T-helper 2 cell (primary cell): ENCODE results near the gene MYDGF.

Source experiments
- DNase-seq, 5 experiments: peaks; one replicate each; pipeline versions ENCODE4 v3.0.0 to v3.0.0-alpha.2; 2012 to 2022

Gene MYDGF

GRCh38 chr19:4673726-4674125, 3.6 kb upstream of the MYDGF start:
- DNase-seq, result no peak

GRCh38 chr19:4673216-4673615, 3.1 kb upstream of the MYDGF start:
- no peak for DNase-seq

- DNase-seq, result no peak
Observed at GRCh38 chr19:4671185-4671851, 1.2 kb upstream of the MYDGF start.

- no peak for DNase-seq
Observed at GRCh38 chr19:4664642-4665041, 5.5 kb downstream of the MYDGF start.

GRCh38 chr19:4662812-4663211, 7.3 kb downstream of the MYDGF start:
- DNase-seq, result no peak

GRCh38 chr19:4662020-4662695, 8.0 kb downstream of the MYDGF start:
- DNase-seq, result no peak

GRCh38 chr19:4660993-4661392, 9.1 kb downstream of the MYDGF start:
- no peak for DNase-seq

GRCh38 chr19:4660181-4660791, 9.9 kb downstream of the MYDGF start:
- no peak for DNase-seq

- no peak for DNase-seq
Observed at GRCh38 chr19:4657835-4658234, 12.3 kb downstream of the MYDGF start.

GRCh38 chr19:4657262-4657661, 12.9 kb downstream of the MYDGF start:
- no peak for DNase-seq

GRCh38 chr19:4656102-4656501, 14.0 kb downstream of the MYDGF start:
- no peak for DNase-seq

- DNase-seq, result no peak
Observed at GRCh38 chr19:4654437-4655361, 15.4 kb downstream of the MYDGF start.

- no peak for DNase-seq
Observed at GRCh38 chr19:4653793-4654436, 16.2 kb downstream of the MYDGF start.

- DNase-seq, result no peak
Observed at GRCh38 chr19:4652075-4652474, 18.1 kb downstream of the MYDGF start.

- DNase-seq, result no peak
Observed at GRCh38 chr19:4650159-4650558, 20.0 kb downstream of the MYDGF start.

- no peak for DNase-seq
Observed at GRCh38 chr19:4649392-4650047, 20.6 kb downstream of the MYDGF start.

- DNase-seq, result no peak
Observed at GRCh38 chr19:4647676-4648644, 22.2 kb downstream of the MYDGF start.

- DNase-seq, result no peak
Observed at GRCh38 chr19:4645718-4646117, 24.4 kb downstream of the MYDGF start.

- no peak for DNase-seq
Observed at GRCh38 chr19:4642625-4643024, 27.5 kb downstream of the MYDGF start.

GRCh38 chr19:4641132-4641531, 29.0 kb downstream of the MYDGF start:
- DNase-seq, result no peak
